ENCODE results near the gene SPCS1. TPM values are rescaled to one million over a fixed set of nuclear protein-coding genes. Genes with fewer than 3 reads are reported as not detected.

SPCS1 gene
- 31.6 TPM for total RNA-seq

DNA sequence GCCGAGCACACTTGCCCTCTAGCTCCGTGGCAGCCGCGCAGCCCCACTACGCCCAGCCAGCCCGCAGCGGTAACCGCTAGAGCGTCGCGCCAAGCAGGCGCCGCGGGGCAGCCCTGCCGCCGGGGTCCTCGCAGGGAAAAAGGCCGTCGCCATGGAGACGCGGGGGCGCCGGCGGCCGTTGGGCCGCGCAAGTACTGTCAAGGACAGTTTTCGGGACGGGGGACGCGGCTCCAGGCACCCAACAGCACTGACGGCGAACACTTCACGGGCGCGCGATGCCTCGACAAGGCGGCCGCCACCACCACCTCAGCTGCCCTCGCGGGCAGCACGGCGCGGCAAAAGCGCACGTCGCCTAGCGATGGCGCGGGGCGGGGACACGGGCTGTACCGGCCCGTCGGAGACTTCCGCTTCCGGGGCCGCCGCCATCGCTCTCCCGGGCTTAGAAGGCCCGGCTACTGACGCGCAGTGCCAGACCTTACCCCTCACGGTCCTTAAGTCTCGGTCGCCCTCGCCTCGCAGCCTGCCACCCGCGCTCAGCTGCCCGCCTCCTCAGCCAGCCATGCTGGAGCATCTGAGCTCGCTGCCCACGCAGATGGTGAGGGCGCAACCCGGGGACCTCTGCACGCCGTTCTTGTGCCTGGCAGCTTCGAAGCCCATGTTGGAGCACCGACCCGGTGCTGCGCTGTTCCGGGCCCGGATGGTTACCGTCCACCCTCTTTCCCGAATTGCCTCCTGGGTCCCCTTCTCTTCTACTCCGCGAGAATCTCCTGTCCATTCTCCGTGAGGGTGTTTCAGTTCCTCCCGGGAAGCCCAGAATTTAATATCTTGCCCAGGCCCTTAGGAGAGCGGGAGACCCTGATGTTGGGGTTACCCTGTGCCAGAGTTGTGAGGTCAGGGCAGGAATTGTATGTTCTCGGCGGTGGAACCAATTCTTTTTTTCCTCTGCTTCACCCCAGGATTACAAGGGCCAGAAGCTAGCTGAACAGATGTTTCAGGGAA lies at the start of gene SPCS1, which contains the start of gene GLT8D1:
SPCS1 (plus strand) TSS at position 419 of the 999 bp plus-strand sequence; CDS start at position 560, 141 bp downstream.
GLT8D1 (minus strand) TSS at position 104 of the 999 bp plus-strand sequence. CDS start 5,331 bp downstream, outside the sequence.

DNA sequence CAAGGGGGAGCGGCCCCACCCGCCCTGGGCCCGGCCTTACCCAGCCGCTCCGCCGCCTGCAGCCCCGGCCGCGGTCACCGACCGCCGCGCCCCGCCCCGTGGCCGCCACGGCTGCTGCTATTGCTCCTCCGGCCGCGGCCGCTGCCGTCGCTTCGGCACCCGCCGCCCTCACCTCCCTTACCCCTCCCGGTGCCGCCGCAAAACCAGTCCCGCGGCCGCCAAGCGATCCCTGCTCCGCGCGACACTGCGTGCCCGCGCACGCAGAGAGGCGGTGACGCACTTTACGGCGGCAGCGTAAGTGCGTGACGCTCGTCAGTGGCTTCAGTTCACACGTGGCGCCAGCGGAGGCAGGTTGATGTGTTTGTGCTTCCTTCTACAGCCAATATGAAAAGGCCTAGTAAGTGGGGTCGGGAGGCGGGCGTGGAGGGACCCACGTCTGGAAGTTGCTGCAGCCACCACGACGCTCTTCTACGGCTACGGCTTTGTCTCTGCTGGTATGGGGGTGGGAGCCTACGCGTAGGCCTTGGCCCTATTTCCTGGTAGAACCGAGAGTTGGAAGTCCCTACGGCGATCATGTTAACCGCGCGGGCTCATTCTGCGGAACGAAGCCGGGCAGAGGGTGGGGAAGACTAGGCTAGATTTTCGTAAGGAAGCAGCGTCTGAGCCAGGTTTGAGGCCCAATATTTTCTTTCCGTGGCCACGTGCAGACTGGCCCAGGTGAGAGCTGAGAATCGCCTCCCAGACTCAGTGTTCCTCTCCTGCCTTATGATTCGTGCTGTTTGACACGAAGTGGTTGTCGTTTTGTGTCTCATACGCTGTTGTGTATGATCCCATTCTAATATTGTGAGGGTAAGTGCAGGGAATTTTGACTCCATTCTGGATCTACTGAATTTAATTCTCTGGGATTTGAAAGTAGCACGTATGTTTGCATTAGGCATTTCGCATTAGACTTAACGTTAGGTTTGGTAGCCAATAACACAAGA lies 19.9 kb upstream of the SPCS1 start, which contains the start of the genes GNL3 and PBRM1:
GNL3 (plus strand) TSS at position 324 of the 983 bp plus-strand sequence; CDS start at position 385, 61 bp downstream.
PBRM1 (minus strand) TSS at position 205 of the 983 bp plus-strand sequence.

Small RNA genes lying within 50 kb of the gene (small RNA-seq; reads per million reads assigned to genes)
- gene AC006254.2 (ENCODE audit: low replicate concordance), result not detected
- 1,590 reads per million, percentile 99 among the genes with 10 or more reads in this experiment for gene RF00569 (ENCODE audit: low replicate concordance)
- not detected for gene RF01183 (ENCODE audit: low replicate concordance)
- gene SNORD19 (ENCODE audit: low replicate concordance), result 0.58 reads per million, percentile 53 among the genes with 10 or more reads in this experiment
- not detected for gene SNORD19B (ENCODE audit: low replicate concordance)
- 4,267 reads per million, percentile 100 among the genes with 10 or more reads in this experiment for gene SNORD69 (ENCODE audit: low replicate concordance)

Other genes with a start within 250 kb of the SPCS1 start
- 11.9 TPM for gene STAB1, start 210.8 kb upstream of the SPCS1 start, total RNA-seq
- gene NT5DC2, start 172.2 kb upstream of the SPCS1 start, total RNA-seq, result 71.7 TPM
- 5.0 TPM for gene UQCC5, start 169.5 kb upstream of the SPCS1 start, total RNA-seq
- 279 TPM for gene PBRM1, start 20.2 kb upstream of the SPCS1 start, total RNA-seq
- gene GNL3, start 20.1 kb upstream of the SPCS1 start, total RNA-seq, result 76.1 TPM
- gene GLT8D1, start 315 bp upstream of the SPCS1 start, total RNA-seq, result 68.5 TPM
- 62.6 TPM for gene NEK4, start 64.8 kb downstream of the SPCS1 start, total RNA-seq
- not detected for gene ITIH1, start 71.5 kb downstream of the SPCS1 start, total RNA-seq
- gene ITIH3, start 88.7 kb downstream of the SPCS1 start, total RNA-seq, result not detected
- gene ITIH4, start 124.6 kb downstream of the SPCS1 start, total RNA-seq, result 17.8 TPM
- not detected for gene MUSTN1, start 128.9 kb downstream of the SPCS1 start, total RNA-seq
- 16.3 TPM for gene STIMATE, start 191.4 kb downstream of the SPCS1 start, total RNA-seq